HCT116 (cell line): ENCODE results near the gene KCNIP4. TPM values are rescaled to one million over a fixed set of nuclear protein-coding genes. Genes with fewer than 3 reads are reported as not detected.

Experiments
- ATAC-seq: fragments of 200-7000 bp; cut with Tn5 transposase; 2 replicates; pipeline ENCODE4 v1.9.1; 2020; ENCODE audit warnings: mild to moderate bottlenecking, moderate library complexity
- BruUV-seq: library from RNA; stranded (reverse); fragments of 400-500 nt; replicated peaks from 2 replicates; lab custom pipeline; 2021; lab: Mats Ljungman, UMichigan
- CTCF ChIA-PET: fragments of 300-600 bp; sonication (Branson Sonifier 250); formaldehyde crosslinking; loops from one replicate; lab custom pipeline; 2021; ENCODE audit warnings: antibody characterized with exemption; lab: Charles Lee
- POLR2A ChIA-PET: fragments of 300-600, 350-600 bp; sonication (Branson Sonifier 250); formaldehyde crosslinking; loops from one replicate; lab custom pipeline; 2021; ENCODE audit warnings: antibody characterized with exemption; lab: Charles Lee
- RAD21 ChIA-PET, 2 experiments: fragments of 300-600 bp; sonication (Branson Sonifier 250); formaldehyde crosslinking; loops; one replicate each; lab custom pipeline; 2023; ENCODE audit warnings: low total read pairs in 2 of 2; ENCODE audit not compliant: uncharacterized antibody in 2 of 2, unreplicated experiment in 2 of 2, low non-redundant PET in 1 of 2; lab: Charles Lee
- DNase-seq: peaks from one replicate; pipeline ENCODE4 v3.0.0-alpha.2; 2010; ENCODE audit warnings: low read depth, low spot score
- H2AFZ ChIP-seq: fragments of 200-600 bp; shearing (Covaris generic), sonication (generic); 2 replicates; pipeline ENCODE4 v1.6.1; 2017; ENCODE audit warnings: low read depth, mixed run types, mixed read lengths, antibody characterized with exemption, low read length; ENCODE audit not compliant: poor library complexity, severe bottlenecking
- H3K27ac ChIP-seq: 2 replicates; pipeline ENCODE4 v1.5.1; 2012; ENCODE audit warnings: low read depth, low read length
- H3K27me3 ChIP-seq: fragments of 200-600 bp; sonication (generic); 2 replicates; pipeline ENCODE4 v1.6.1; 2016; ENCODE audit warnings: mixed run types, low read length, mixed read lengths; ENCODE audit not compliant: insufficient read depth
- H3K36me3 ChIP-seq, 2 experiments: fragments of 200-500 bp in 1 of 2; fragments of 200-600 bp in 1 of 2; sonication (Bioruptor generic) in 1 of 2; sonication (generic) in 1 of 2; 2 replicates each; pipeline versions ENCODE4 v1.5.1 to v1.6.1; 2014 to 2016; ENCODE audit warnings: low read length in 2 of 2, inconsistent platforms in 1 of 2, mixed read lengths in 1 of 2, mixed run types in 1 of 2; ENCODE audit not compliant: insufficient read depth in 2 of 2, control insufficient read depth in 1 of 2
- H3K4me1 ChIP-seq, 2 experiments: fragments of 200-600 bp in 1 of 2; sonication (generic) in 1 of 2; 2 replicates each; pipeline versions ENCODE4 v1.5.1 to v1.6.1; 2012 to 2017; ENCODE audit warnings: low read length in 2 of 2, inconsistent platforms in 1 of 2, mild to moderate bottlenecking in 1 of 2, mixed read lengths in 1 of 2, mixed run types in 1 of 2, moderate library complexity in 1 of 2; ENCODE audit not compliant: insufficient read depth in 2 of 2, control insufficient read depth in 1 of 2
- H3K4me2 ChIP-seq: fragments of 200-600 bp; sonication (generic); 2 replicates; pipeline ENCODE4 v1.6.1; 2017; ENCODE audit warnings: mixed run types, low read length, mixed read lengths
- H3K4me3 ChIP-seq, 2 experiments: fragments of 200-600 bp in 1 of 2; sonication (generic) in 1 of 2; replicated peaks in 1 of 2; 2 replicates each; pipeline ENCODE4 v1.5.1; 2011 to 2016; ENCODE audit warnings: low read length in 2 of 2, control low read depth in 1 of 2, low read depth in 1 of 2, mild to moderate bottlenecking in 1 of 2, mixed read lengths in 1 of 2, mixed run types in 1 of 2
- H3K79me2 ChIP-seq: fragments of 200-600 bp; sonication (generic); 2 replicates; pipeline ENCODE4 v1.6.1; 2017; ENCODE audit warnings: mild to moderate bottlenecking, mixed run types, low read length, moderate library complexity, mixed read lengths; ENCODE audit not compliant: insufficient read depth
- H3K9ac ChIP-seq: fragments of 200-600 bp; sonication (generic); 2 replicates; pipeline ENCODE4 v1.6.1; 2016; ENCODE audit warnings: low read length, mixed read lengths
- H3K9me2 ChIP-seq: fragments of 200-600 bp; sonication (generic), shearing (Covaris generic); 2 replicates; pipeline ENCODE4 v1.6.1; 2017; ENCODE audit warnings: mixed run types, mild to moderate bottlenecking, moderate library complexity; ENCODE audit not compliant: insufficient read depth
- H3K9me3 ChIP-seq, 2 experiments: fragments of 200-500 bp in 1 of 2; fragments of 200-600 bp in 1 of 2; sonication (Bioruptor generic) in 1 of 2; sonication (generic) in 1 of 2; 2 replicates each; pipeline ENCODE4 v1.6.1; 2014 to 2017; ENCODE audit warnings: low read length in 2 of 2, mixed read lengths in 2 of 2, inconsistent platforms in 1 of 2, low read depth in 1 of 2, mild to moderate bottlenecking in 1 of 2, mixed run types in 1 of 2, moderate library complexity in 1 of 2; ENCODE audit not compliant: control insufficient read depth in 1 of 2, insufficient read depth in 1 of 2
- H4K20me1 ChIP-seq: fragments of 200-600 bp; sonication (generic), shearing (Covaris generic); 2 replicates; pipeline ENCODE4 v1.6.1; 2017; ENCODE audit warnings: mixed run types, mild to moderate bottlenecking, moderate library complexity; ENCODE audit not compliant: insufficient read depth
- ATF3 ChIP-seq: IDR thresholded peaks from 2 replicates; pipeline ENCODE4 v1.6.1; 2012
- CBX3 ChIP-seq: IDR thresholded peaks from 2 replicates; pipeline ENCODE4 v1.6.1; 2012; ENCODE audit warnings: low read depth
- CEBPB ChIP-seq: IDR thresholded peaks from 2 replicates; pipeline ENCODE4 v1.6.1; 2012; ENCODE audit warnings: low read depth
- EGR1 ChIP-seq: IDR thresholded peaks from 2 replicates; pipeline ENCODE4 v1.6.1; 2012; ENCODE audit warnings: low read depth
- ELF1 ChIP-seq: IDR thresholded peaks from 2 replicates; pipeline ENCODE4 v1.6.1; 2012; ENCODE audit warnings: low read depth, borderline replicate concordance
- EZH2 ChIP-seq: fragments of 200-600 bp; sonication (generic); IDR thresholded peaks from 2 replicates; pipeline ENCODE4 v1.6.1; 2017; ENCODE audit warnings: antibody characterized with exemption, mixed run types
- EZH2phosphoT487 ChIP-seq: fragments of 200-600 bp; IDR thresholded peaks from 2 replicates; pipeline ENCODE4 v1.6.1; 2018; ENCODE audit warnings: antibody characterized with exemption, borderline replicate concordance
- FOSL1 ChIP-seq: IDR thresholded peaks from 2 replicates; pipeline ENCODE4 v1.6.1; 2012; ENCODE audit warnings: low read depth
- MAX ChIP-seq: IDR thresholded peaks from 2 replicates; pipeline ENCODE4 v1.6.1; 2012
- POLR2A ChIP-seq: IDR thresholded peaks from 2 replicates; pipeline ENCODE4 v1.7.0; 2011; ENCODE audit warnings: borderline replicate concordance; ENCODE audit not compliant: insufficient read depth, insufficient read length; ENCODE audit errors: extremely low read depth
- POLR2AphosphoS5 ChIP-seq: IDR thresholded peaks from 2 replicates; pipeline ENCODE4 v1.6.1; 2011; ENCODE audit warnings: mild to moderate bottlenecking, low read depth, low read length, moderate library complexity
- SIN3A ChIP-seq: IDR thresholded peaks from 2 replicates; pipeline ENCODE4 v1.6.1; 2012; ENCODE audit warnings: low read depth
- SP1 ChIP-seq: IDR thresholded peaks from 2 replicates; pipeline ENCODE4 v1.6.1; 2012; ENCODE audit warnings: low read depth
- SRF ChIP-seq: IDR thresholded peaks from 2 replicates; pipeline ENCODE4 v1.6.1; 2012; ENCODE audit warnings: low read depth
- TCF7L2 ChIP-seq: IDR thresholded peaks from 2 replicates; pipeline ENCODE4 v1.7.0; 2011; ENCODE audit warnings: borderline replicate concordance, inconsistent platforms; ENCODE audit not compliant: insufficient read depth, insufficient read length; ENCODE audit errors: extremely low read depth
- YY1 ChIP-seq: IDR thresholded peaks from 2 replicates; pipeline ENCODE4 v1.6.1; 2011; ENCODE audit warnings: low read length, low read depth, moderate library complexity, mild to moderate bottlenecking; ENCODE audit not compliant: insufficient replicate concordance; ENCODE audit errors: extremely low read depth
- ZNF274 ChIP-seq: fragments of 200-500 bp; sonication (Bioruptor generic); IDR thresholded peaks from 2 replicates; pipeline ENCODE4 v1.6.1; 2014; ENCODE audit warnings: mild to moderate bottlenecking, low read depth, low read length, inconsistent platforms
- intact Hi-C: fragments of 100-400 bp; cut with micrococcal nuclease; formaldehyde crosslinking; loops from 2 replicates; pipeline ENCODE4 v1.10.0; 2022
- total RNA-seq: library from RNA; stranded (reverse); gene quantifications from one replicate; pipeline ENCODE4 v1.2.1, GENCODE V29; 2021; ENCODE audit not compliant: unreplicated experiment
- TF ChIP-seq, protein P1 (sequence below), 3 experiments: fragments of 200-600 bp in 1 of 3; sonication (generic) in 1 of 3; IDR thresholded peaks in 2 of 3; conservative IDR thresholded peaks in 1 of 3; 2 replicates each; pipeline ENCODE4 v1.5.1; 2012 to 2017; ENCODE audit warnings: low read depth in 2 of 3, low read length in 2 of 3, antibody characterized with exemption in 1 of 3, borderline replicate concordance in 1 of 3, control low read depth in 1 of 3, mild to moderate bottlenecking in 1 of 3, mixed read lengths in 1 of 3, mixed run types in 1 of 3, moderate library complexity in 1 of 3; ENCODE audit not compliant: insufficient read depth in 1 of 3
- TF ChIP-seq, protein P2 (sequence below): IDR thresholded peaks from 2 replicates; pipeline ENCODE4 v1.6.1; 2012; ENCODE audit warnings: low read depth

Gene KCNIP4
- total RNA-seq, 1 experiment from 2014 or later: not detected

DNA sequence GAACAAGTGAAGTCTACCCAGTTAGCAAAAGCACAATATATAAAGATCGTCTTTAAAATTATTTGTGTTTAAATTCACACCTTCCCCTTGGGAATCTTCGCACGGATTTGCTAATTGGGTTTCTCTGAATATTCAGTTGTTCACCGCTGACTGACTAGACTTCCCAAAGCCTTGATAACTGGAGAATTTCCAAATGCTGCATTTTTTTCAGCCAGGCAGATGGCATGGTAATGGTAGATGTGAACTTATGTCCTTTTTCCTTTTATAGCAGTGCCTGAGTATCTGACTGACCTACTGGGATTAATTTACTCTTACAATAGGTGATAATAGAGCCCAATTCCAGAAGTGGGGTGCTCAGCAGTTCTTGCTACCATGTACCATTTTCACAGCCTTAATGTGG lies 700.2 kb downstream of the KCNIP4 start:
- DNase-seq: no peak
- no peak for ATAC-seq
- H3K27ac ChIP-seq: no peak overlapping the region
- ChIA-PET RAD21 (no interaction called here), CTCF (no interaction called here), POLR2A (no interaction called here)
- BruUV-seq: no TSS peak
- no peaks in the 10 kb centered on the region for H3K9me2 ChIP-seq
- H2AFZ ChIP-seq: no peak overlapping the region
- H3K79me2 ChIP-seq: no peaks in the 10 kb centered on the region
- no peaks in the 10 kb centered on the region for H3K36me3 ChIP-seq
- no peaks in the 10 kb centered on the region for H4K20me1 ChIP-seq
- no peak overlapping the region for H3K4me3 ChIP-seq
- peaks cover 0 to 13% of the 10 kb centered on the region in 2 experiments; a peak in 2 of 4 replicates for H3K9me3 ChIP-seq
- intact Hi-C loops: no loop called here
- TF ChIP-seq, protein P1, sequence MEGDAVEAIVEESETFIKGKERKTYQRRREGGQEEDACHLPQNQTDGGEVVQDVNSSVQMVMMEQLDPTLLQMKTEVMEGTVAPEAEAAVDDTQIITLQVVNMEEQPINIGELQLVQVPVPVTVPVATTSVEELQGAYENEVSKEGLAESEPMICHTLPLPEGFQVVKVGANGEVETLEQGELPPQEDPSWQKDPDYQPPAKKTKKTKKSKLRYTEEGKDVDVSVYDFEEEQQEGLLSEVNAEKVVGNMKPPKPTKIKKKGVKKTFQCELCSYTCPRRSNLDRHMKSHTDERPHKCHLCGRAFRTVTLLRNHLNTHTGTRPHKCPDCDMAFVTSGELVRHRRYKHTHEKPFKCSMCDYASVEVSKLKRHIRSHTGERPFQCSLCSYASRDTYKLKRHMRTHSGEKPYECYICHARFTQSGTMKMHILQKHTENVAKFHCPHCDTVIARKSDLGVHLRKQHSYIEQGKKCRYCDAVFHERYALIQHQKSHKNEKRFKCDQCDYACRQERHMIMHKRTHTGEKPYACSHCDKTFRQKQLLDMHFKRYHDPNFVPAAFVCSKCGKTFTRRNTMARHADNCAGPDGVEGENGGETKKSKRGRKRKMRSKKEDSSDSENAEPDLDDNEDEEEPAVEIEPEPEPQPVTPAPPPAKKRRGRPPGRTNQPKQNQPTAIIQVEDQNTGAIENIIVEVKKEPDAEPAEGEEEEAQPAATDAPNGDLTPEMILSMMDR (IDR thresholded peaks at IDR 0.05 in 2 of 3, conservative IDR thresholded peaks at IDR 0.05 in 1 of 3; ENCODE audit: borderline replicate concordance in 1 of 3, insufficient read depth in 1 of 3, low read depth in 2 of 3, low read length in 2 of 3): no peak
- TF ChIP-seq FOSL1 (no peak), EZH2phosphoT487 (no peak), SIN3A (no peak), CEBPB (no peak), YY1 (no peak), SRF (no peak), POLR2AphosphoS5 (no peak), POLR2A (no peak), ATF3 (no peak), EGR1 (no peak), TCF7L2 (no peak), MAX (no peak), EZH2 (no peak), ELF1 (no peak), ZNF274 (no peak), SP1 (no peak), CBX3 (no peak)
- TF ChIP-seq, protein P2, sequence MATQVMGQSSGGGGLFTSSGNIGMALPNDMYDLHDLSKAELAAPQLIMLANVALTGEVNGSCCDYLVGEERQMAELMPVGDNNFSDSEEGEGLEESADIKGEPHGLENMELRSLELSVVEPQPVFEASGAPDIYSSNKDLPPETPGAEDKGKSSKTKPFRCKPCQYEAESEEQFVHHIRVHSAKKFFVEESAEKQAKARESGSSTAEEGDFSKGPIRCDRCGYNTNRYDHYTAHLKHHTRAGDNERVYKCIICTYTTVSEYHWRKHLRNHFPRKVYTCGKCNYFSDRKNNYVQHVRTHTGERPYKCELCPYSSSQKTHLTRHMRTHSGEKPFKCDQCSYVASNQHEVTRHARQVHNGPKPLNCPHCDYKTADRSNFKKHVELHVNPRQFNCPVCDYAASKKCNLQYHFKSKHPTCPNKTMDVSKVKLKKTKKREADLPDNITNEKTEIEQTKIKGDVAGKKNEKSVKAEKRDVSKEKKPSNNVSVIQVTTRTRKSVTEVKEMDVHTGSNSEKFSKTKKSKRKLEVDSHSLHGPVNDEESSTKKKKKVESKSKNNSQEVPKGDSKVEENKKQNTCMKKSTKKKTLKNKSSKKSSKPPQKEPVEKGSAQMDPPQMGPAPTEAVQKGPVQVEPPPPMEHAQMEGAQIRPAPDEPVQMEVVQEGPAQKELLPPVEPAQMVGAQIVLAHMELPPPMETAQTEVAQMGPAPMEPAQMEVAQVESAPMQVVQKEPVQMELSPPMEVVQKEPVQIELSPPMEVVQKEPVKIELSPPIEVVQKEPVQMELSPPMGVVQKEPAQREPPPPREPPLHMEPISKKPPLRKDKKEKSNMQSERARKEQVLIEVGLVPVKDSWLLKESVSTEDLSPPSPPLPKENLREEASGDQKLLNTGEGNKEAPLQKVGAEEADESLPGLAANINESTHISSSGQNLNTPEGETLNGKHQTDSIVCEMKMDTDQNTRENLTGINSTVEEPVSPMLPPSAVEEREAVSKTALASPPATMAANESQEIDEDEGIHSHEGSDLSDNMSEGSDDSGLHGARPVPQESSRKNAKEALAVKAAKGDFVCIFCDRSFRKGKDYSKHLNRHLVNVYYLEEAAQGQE: no peak
- no peak overlapping the region for H3K4me2 ChIP-seq
- no peaks in the 10 kb centered on the region for H3K4me1 ChIP-seq
- no peak overlapping the region for H3K9ac ChIP-seq
- H3K27me3 ChIP-seq: no peaks in the 10 kb centered on the region
